HepG2 (cell line): ENCODE measurements around the gene ZNF571. TPM values are rescaled to one million over a fixed set of nuclear protein-coding genes. Genes with fewer than 3 reads are reported as not detected.

Source experiments
- ARID3A ChIP-seq: IDR thresholded peaks from 2 replicates; pipeline ENCODE4 v1.6.1; 2012; ENCODE audit warnings: low read depth, low read length, improper control_type of control experiment
- ATF3 ChIP-seq: sonication (generic); formaldehyde crosslinking; IDR thresholded peaks from 2 replicates; pipeline ENCODE4 v1.4.0; 2020; ENCODE audit warnings: missing genetic modification reagents
- FOXK1 ChIP-seq: sonication (generic); formaldehyde crosslinking; IDR thresholded peaks from 2 replicates; pipeline ENCODE4 v1.4.0; 2020; ENCODE audit warnings: low read depth, missing genetic modification reagents, borderline replicate concordance
- HOXA9 ChIP-seq: sonication (generic); formaldehyde crosslinking; IDR thresholded peaks from 2 replicates; pipeline ENCODE4 v1.8.1; 2022; ENCODE audit warnings: missing genetic modification reagents, mild to moderate bottlenecking, moderate library complexity, borderline replicate concordance
- IRF9 ChIP-seq: sonication (generic); formaldehyde crosslinking; IDR thresholded peaks from 2 replicates; pipeline ENCODE4 v1.8.0; 2022; ENCODE audit warnings: missing genetic modification reagents, mild to moderate bottlenecking, borderline replicate concordance
- KLF12 ChIP-seq: sonication (generic); formaldehyde crosslinking; IDR thresholded peaks from 2 replicates; pipeline ENCODE4 v1.4.0; 2020; ENCODE audit warnings: missing genetic modification reagents, borderline replicate concordance
- KLF9 ChIP-seq: IDR thresholded peaks from 2 replicates; pipeline ENCODE4 v1.6.1; 2016; ENCODE audit warnings: low read depth
- MXI1 ChIP-seq: IDR thresholded peaks from 3 replicates; pipeline ENCODE4 v1.6.1; 2012; ENCODE audit warnings: low read depth, low read length, inconsistent platforms, borderline replicate concordance
- NCOA2 ChIP-seq: sonication (generic); formaldehyde crosslinking; IDR thresholded peaks from 2 replicates; pipeline ENCODE4 v1.8.0; 2022; ENCODE audit warnings: inconsistent platforms
- ZGPAT ChIP-seq: IDR thresholded peaks from 2 replicates; pipeline ENCODE4 v1.6.1; 2016; ENCODE audit warnings: mild to moderate bottlenecking
- ZNF251 ChIP-seq: sonication (generic); formaldehyde crosslinking; IDR thresholded peaks from 2 replicates; pipeline ENCODE4 v1.9.0; 2021; ENCODE audit warnings: mild to moderate bottlenecking, missing genetic modification reagents
- ZNF335 ChIP-seq: sonication (generic); formaldehyde crosslinking; IDR thresholded peaks from 2 replicates; pipeline ENCODE4 v1.4.0; 2020; ENCODE audit warnings: missing genetic modification reagents
- ZNF564 ChIP-seq: sonication (generic); formaldehyde crosslinking; IDR thresholded peaks from 2 replicates; pipeline ENCODE4 v1.8.1; 2023; ENCODE audit warnings: mild to moderate bottlenecking, missing genetic modification reagents
- ZNF597 ChIP-seq: sonication (generic); formaldehyde crosslinking; IDR thresholded peaks from 2 replicates; pipeline ENCODE4 v1.5.0; 2020; ENCODE audit warnings: missing genetic modification reagents
- polyA plus RNA-seq, 8 experiments: library from polyadenylated mRNA; depleted of rRNA in 3 of 8; stranded (reverse) in 7 of 8; unstranded in 1 of 8; fragments of >200 nt; fragmentation: Illumina TruSeq in 4 of 8; extraction: Trizol in 4 of 8; gene quantifications; 2 replicates each; pipeline versions ENCODE4 v1.2.1 to v1.2.3, GENCODE V29; 2011 to 2016; ENCODE audit warnings: low read depth in 4 of 8, missing spikeins in 1 of 8, mixed read lengths in 1 of 8; ENCODE audit not compliant: insufficient read depth in 1 of 8
- total RNA-seq, 5 experiments: library from RNA; depleted of rRNA; stranded (reverse); fragments of >200 nt; fragmentation: Illumina TruSeq; extraction: Trizol; gene quantifications; 2 replicates each; pipeline ENCODE4 v1.2.3, GENCODE V29; 2016; ENCODE audit warnings: low read depth in 1 of 5
- TF ChIP-seq, protein P1 (sequence below): sonication (generic); formaldehyde crosslinking; conservative IDR thresholded peaks from 2 replicates; pipeline ENCODE4 v1.4.0; 2020; ENCODE audit warnings: mild to moderate bottlenecking, missing genetic modification reagents, moderate library complexity
- TF ChIP-seq, protein P2 (sequence below), 2 experiments: sonication (generic) in 1 of 2; formaldehyde crosslinking in 1 of 2; IDR thresholded peaks; 2 replicates each; pipeline versions ENCODE4 v1.4.0 to v1.6.1; 2016 to 2020; ENCODE audit warnings: borderline replicate concordance in 1 of 2, low read depth in 1 of 2, mild to moderate bottlenecking in 1 of 2, missing genetic modification reagents in 1 of 2

Gene ZNF571
- total and polyA plus RNA-seq, 2 of the 13 experiments (the other 11 are each of a cell fraction or from before 2014, with no cell fraction given), result 1.3 to 1.9 TPM

DNA sequence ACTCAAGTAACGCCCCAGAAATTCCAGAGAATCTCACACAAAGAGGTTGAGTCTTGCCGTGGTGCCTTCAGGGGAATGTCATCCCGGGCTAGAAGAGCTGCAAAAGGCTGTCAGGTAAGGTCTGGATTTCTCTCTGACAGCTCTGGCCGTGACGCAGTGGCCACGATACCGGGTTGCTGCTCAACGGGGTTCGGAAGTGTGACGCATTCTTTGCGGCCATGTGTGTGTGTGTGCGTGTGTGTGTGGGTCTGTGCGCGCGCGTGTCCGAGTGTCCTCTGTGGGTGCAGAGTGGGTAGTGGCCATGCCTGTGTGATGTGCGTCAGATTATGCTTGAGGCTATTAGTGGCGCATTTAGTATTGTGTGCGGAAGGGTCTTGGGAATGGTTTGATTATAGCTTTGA is 390 bp upstream of the ZNF571 start (continued):
- TF ChIP-seq, protein P1, sequence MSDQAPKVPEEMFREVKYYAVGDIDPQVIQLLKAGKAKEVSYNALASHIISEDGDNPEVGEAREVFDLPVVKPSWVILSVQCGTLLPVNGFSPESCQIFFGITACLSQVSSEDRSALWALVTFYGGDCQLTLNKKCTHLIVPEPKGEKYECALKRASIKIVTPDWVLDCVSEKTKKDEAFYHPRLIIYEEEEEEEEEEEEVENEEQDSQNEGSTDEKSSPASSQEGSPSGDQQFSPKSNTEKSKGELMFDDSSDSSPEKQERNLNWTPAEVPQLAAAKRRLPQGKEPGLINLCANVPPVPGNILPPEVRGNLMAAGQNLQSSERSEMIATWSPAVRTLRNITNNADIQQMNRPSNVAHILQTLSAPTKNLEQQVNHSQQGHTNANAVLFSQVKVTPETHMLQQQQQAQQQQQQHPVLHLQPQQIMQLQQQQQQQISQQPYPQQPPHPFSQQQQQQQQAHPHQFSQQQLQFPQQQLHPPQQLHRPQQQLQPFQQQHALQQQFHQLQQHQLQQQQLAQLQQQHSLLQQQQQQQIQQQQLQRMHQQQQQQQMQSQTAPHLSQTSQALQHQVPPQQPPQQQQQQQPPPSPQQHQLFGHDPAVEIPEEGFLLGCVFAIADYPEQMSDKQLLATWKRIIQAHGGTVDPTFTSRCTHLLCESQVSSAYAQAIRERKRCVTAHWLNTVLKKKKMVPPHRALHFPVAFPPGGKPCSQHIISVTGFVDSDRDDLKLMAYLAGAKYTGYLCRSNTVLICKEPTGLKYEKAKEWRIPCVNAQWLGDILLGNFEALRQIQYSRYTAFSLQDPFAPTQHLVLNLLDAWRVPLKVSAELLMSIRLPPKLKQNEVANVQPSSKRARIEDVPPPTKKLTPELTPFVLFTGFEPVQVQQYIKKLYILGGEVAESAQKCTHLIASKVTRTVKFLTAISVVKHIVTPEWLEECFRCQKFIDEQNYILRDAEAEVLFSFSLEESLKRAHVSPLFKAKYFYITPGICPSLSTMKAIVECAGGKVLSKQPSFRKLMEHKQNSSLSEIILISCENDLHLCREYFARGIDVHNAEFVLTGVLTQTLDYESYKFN (CRISPR knock-in tag), result no peak
- TF ChIP-seq, protein P2, sequence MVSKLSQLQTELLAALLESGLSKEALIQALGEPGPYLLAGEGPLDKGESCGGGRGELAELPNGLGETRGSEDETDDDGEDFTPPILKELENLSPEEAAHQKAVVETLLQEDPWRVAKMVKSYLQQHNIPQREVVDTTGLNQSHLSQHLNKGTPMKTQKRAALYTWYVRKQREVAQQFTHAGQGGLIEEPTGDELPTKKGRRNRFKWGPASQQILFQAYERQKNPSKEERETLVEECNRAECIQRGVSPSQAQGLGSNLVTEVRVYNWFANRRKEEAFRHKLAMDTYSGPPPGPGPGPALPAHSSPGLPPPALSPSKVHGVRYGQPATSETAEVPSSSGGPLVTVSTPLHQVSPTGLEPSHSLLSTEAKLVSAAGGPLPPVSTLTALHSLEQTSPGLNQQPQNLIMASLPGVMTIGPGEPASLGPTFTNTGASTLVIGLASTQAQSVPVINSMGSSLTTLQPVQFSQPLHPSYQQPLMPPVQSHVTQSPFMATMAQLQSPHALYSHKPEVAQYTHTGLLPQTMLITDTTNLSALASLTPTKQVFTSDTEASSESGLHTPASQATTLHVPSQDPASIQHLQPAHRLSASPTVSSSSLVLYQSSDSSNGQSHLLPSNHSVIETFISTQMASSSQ (IDR thresholded peaks at IDR 0.05; ENCODE audit: low read depth), result no peak
- TF ChIP-seq, protein P2 (CRISPR knock-in tag; IDR thresholded peaks at IDR 0.05; ENCODE audit: borderline replicate concordance), result no peak
- no peak for TF ChIP-seq ZNF335 (CRISPR knock-in tag)
- TF ChIP-seq NCOA2 (CRISPR knock-in tag), result no peak
- no peak for TF ChIP-seq KLF9 (CRISPR knock-in tag)
- TF ChIP-seq KLF12 (CRISPR knock-in tag), result no peak
- peak; percentile 47; the same call in 1 of the 3 replicates for TF ChIP-seq MXI1
- no peak for TF ChIP-seq ZNF564 (CRISPR knock-in tag)
- TF ChIP-seq ATF3, result no peak
- TF ChIP-seq ZNF251, result no peak
- TF ChIP-seq FOXK1 (CRISPR knock-in tag), result no peak
- TF ChIP-seq IRF9 (CRISPR knock-in tag), result no peak
- no peak for TF ChIP-seq ZGPAT (CRISPR knock-in tag)
- TF ChIP-seq ZNF597 (CRISPR knock-in tag), result no peak
- TF ChIP-seq HOXA9, result no peak
- TF ChIP-seq ARID3A, result no peak
